MCF 10A (cell line): Measurements from ENCODE around the gene TBCC. TPM values are rescaled to one million over a fixed set of nuclear protein-coding genes. Genes with fewer than 3 reads are reported as not detected.

Experiments used
- BruUV-seq: library from RNA; stranded (reverse); fragments of 400-500 nt; replicated peaks from 2 replicates; lab custom pipeline; 2021; lab: Mats Ljungman, UMichigan
- CTCF ChIA-PET: fragments of 300-600 bp; sonication (Branson Sonifier 250); formaldehyde crosslinking; extraction: SDS; loops from one replicate; lab custom pipeline; 2021; ENCODE audit warnings: antibody characterized with exemption, inconsistent platforms; lab: Yijun Ruan, JAX
- POLR2A ChIA-PET: fragments of 300-600, 350-650 bp; sonication (Branson Sonifier 250); formaldehyde crosslinking; extraction: SDS; loops from one replicate; lab custom pipeline; 2020; ENCODE audit warnings: antibody characterized with exemption, inconsistent platforms; lab: Yijun Ruan, JAX
- DNase-seq: peaks from one replicate; pipeline ENCODE4 v3.0.0-alpha.2; 2018; ENCODE audit not compliant: unreplicated experiment
- H3K27ac Mint-ChIP-seq: one replicate; pipeline ENCODE4 v1.8.0; 2022; ENCODE audit warnings: mild to moderate bottlenecking, low read depth, mixed read lengths; ENCODE audit not compliant: unreplicated experiment
- H3K27me3 Mint-ChIP-seq: one replicate; pipeline ENCODE4 v1.8.0; 2022; ENCODE audit warnings: mixed read lengths; ENCODE audit not compliant: insufficient read depth, unreplicated experiment
- H3K36me3 Mint-ChIP-seq: one replicate; pipeline ENCODE4 v1.8.0; 2022; ENCODE audit warnings: mild to moderate bottlenecking, moderate library complexity, mixed read lengths; ENCODE audit not compliant: insufficient read depth, unreplicated experiment
- H3K4me1 Mint-ChIP-seq: one replicate; pipeline ENCODE4 v1.8.0; 2022; ENCODE audit warnings: mixed read lengths; ENCODE audit not compliant: insufficient read depth, unreplicated experiment
- H3K4me3 Mint-ChIP-seq: one replicate; pipeline ENCODE4 v1.8.0; 2022; ENCODE audit warnings: mild to moderate bottlenecking, moderate library complexity, mixed read lengths; ENCODE audit not compliant: unreplicated experiment
- H3K9me3 Mint-ChIP-seq: one replicate; pipeline ENCODE4 v1.8.0; 2022; ENCODE audit warnings: mixed read lengths; ENCODE audit not compliant: unreplicated experiment
- CTCF ChIP-seq: fragments of 200-600 bp; IDR thresholded peaks from one replicate; pipeline ENCODE4 v1.8.0; 2022; ENCODE audit warnings: antibody characterized with exemption, mild to moderate bottlenecking; ENCODE audit not compliant: unreplicated experiment
- intact Hi-C: fragments of 100-400 bp; cut with micrococcal nuclease; formaldehyde crosslinking; loops from 2 replicates; pipeline ENCODE4 v1.14.1; 2022
- total RNA-seq: library from RNA; stranded (reverse); gene quantifications from 2 replicates; pipeline ENCODE4 v1.2.3, GENCODE V29; 2022

TBCC gene
- total RNA-seq, 1 experiment from 2014 or later = 13.7 TPM

GRCh38 chr6:42761287-42762067 is 15.6 kb upstream of the TBCC start:
- no peak for TF ChIP-seq CTCF
- POLR2A ChIA-PET = interaction anchor here (0.9 to 2.5 kb wide), 4 partner anchors 13 to 20 kb away, joined by 3 to 10 read pairs (median 4); partner anchors contain the start of gene BICRAL
- intact Hi-C loops = no loop called here

GRCh38 chr6:42758756-42759430 is 13.0 kb upstream of the TBCC start:
- Mint-ChIP-seq H3K27ac (no peak overlapping the region), H3K4me3 (no peak overlapping the region), H3K4me1 (no peaks in the 10 kb centered on the region), H3K36me3 (peaks cover 12% of the 10 kb centered on the region), H3K9me3 (no peaks in the 10 kb centered on the region), H3K27me3 (no peaks in the 10 kb centered on the region)
- ChIA-PET CTCF (no interaction called here), POLR2A (interaction anchor here (2.0 kb wide), 1 partner anchor 12 kb away, joined by 5 read pairs; the partner anchor contains the start of gene TBCC)
- BruUV-seq = no TSS peak
- intact Hi-C loops = no loop called here
- no peak for DNase-seq
- no peak for TF ChIP-seq CTCF

More at GRCh38 chr6:42761287-42762067, 15.6 kb upstream of the TBCC start:
- CTCF ChIA-PET = interaction anchor here (0.5 to 1.2 kb wide), 4 partner anchors 13 to 1901 kb away, joined by 3 to 6 read pairs (median 4); partner anchors contain the start of gene CUL9
- Mint-ChIP-seq H3K36me3 (peaks cover 12% of the 10 kb centered on the region), H3K4me3 (no peak overlapping the region), H3K4me1 (peaks cover 7% of the 10 kb centered on the region), H3K9me3 (no peaks in the 10 kb centered on the region), H3K27ac (no peak overlapping the region), H3K27me3 (no peaks in the 10 kb centered on the region)
- no peak for DNase-seq
- no TSS peak for BruUV-seq

- no peaks in the 10 kb centered on the region for H3K4me1 Mint-ChIP-seq
- H3K9me3 Mint-ChIP-seq = no peaks in the 10 kb centered on the region
- intact Hi-C loops = no loop called here
- no TSS peak for BruUV-seq
- ChIA-PET POLR2A (interaction anchor here (0.7 kb wide), 1 partner anchor 11 kb away, joined by 3 read pairs; the partner anchor contains the start of gene TBCC), CTCF (interaction anchor here (0.8 kb wide), 1 partner anchor 13 kb away, joined by 3 read pairs; no protein-coding TSS in a partner anchor)
- no peak for TF ChIP-seq CTCF
- H3K27me3 Mint-ChIP-seq = no peaks in the 10 kb centered on the region
- H3K36me3 Mint-ChIP-seq = peaks cover 17% of the 10 kb centered on the region
- no peak for DNase-seq
- H3K4me3 Mint-ChIP-seq = no peak overlapping the region
- no peak overlapping the region for H3K27ac Mint-ChIP-seq
These were observed 10.8 kb upstream of the TBCC start for GRCh38 chr6:42756722-42757121.

- no TSS peak for BruUV-seq
- DNase-seq = no peak
- Mint-ChIP-seq H3K4me1 (no peaks in the 10 kb centered on the region), H3K36me3 (peaks cover 12% of the 10 kb centered on the region), H3K4me3 (no peak overlapping the region), H3K27me3 (no peaks in the 10 kb centered on the region), H3K9me3 (no peaks in the 10 kb centered on the region), H3K27ac (peak overlapping the region; percentile 58)
- POLR2A ChIA-PET = interaction anchor here (0.9 to 1.5 kb wide), 3 partner anchors 9 to 125 kb away, joined by 3 to 4 read pairs (median 3); partner anchors contain the start of genes BICRAL, RPL7L1 and TBCC
- TF ChIP-seq CTCF = no peak
- CTCF ChIA-PET = interaction anchor here (1.2 kb wide), 1 partner anchor 12 kb away, joined by 3 read pairs; no protein-coding TSS in a partner anchor
- intact Hi-C loops = no loop called here
These were observed 8.9 kb upstream of the TBCC start for GRCh38 chr6:42754759-42755158.
